H1 (cell line): ENCODE measurements around the gene ELMO1. TPM values are rescaled to one million over a fixed set of nuclear protein-coding genes. Genes with fewer than 3 reads are reported as not detected.

Experiments used
- CTCF ChIA-PET: fragments of 300-600 bp; sonication (Branson Sonifier 250); formaldehyde crosslinking; loops from one replicate; lab custom pipeline; 2021; ENCODE audit not compliant: partially characterized antibody; lab: Charles Lee
- POLR2A ChIA-PET: fragments of 300-600 bp; sonication (Branson Sonifier 250); formaldehyde crosslinking; loops from one replicate; lab custom pipeline; 2021; ENCODE audit warnings: inconsistent platforms; ENCODE audit not compliant: partially characterized antibody; lab: Charles Lee
- DNase-seq, 2 experiments: peaks; one replicate each; pipeline versions ENCODE4 v3.0.0 to v3.0.0-alpha.2; 2010 to 2022; ENCODE audit warnings: low spot score in 2 of 2, low read depth in 1 of 2, mixed read lengths in 1 of 2
- FAIRE-seq: peaks from 2 replicates; lab custom pipeline; 2011; peaks lifted over from hg19 to GRCh38; lab: Jason Lieb, UNC
- H2AFZ ChIP-seq: 2 replicates; pipeline ENCODE4 v1.8.1; 2012; ENCODE audit warnings: low read length, inconsistent platforms
- H2AK5ac ChIP-seq: 2 replicates; pipeline ENCODE4 v1.6.1; 2013; ENCODE audit warnings: low read depth, low read length
- H2BK120ac ChIP-seq: replicated peaks from 2 replicates; pipeline ENCODE3; 2013; ENCODE audit warnings: low read depth, low read length, inconsistent platforms
- H2BK12ac ChIP-seq: 2 replicates; pipeline ENCODE4 v1.6.1; 2013; ENCODE audit warnings: low read depth, low read length
- H2BK15ac ChIP-seq: 2 replicates; pipeline ENCODE4 v1.6.1; 2013; ENCODE audit warnings: low read length
- H2BK20ac ChIP-seq: 2 replicates; pipeline ENCODE4 v1.6.1; 2013; ENCODE audit warnings: low read length
- H2BK5ac ChIP-seq: 2 replicates; pipeline ENCODE4 v1.6.1; 2013; ENCODE audit warnings: low read depth, low read length
- H3K14ac ChIP-seq: 2 replicates; pipeline ENCODE4 v1.6.1; 2013; ENCODE audit warnings: inconsistent platforms; ENCODE audit not compliant: insufficient read length
- H3K18ac ChIP-seq: 2 replicates; pipeline ENCODE4 v1.6.1; 2013; ENCODE audit warnings: low read length; ENCODE audit errors: extremely low read depth
- H3K23ac ChIP-seq: 2 replicates; pipeline ENCODE4 v1.6.1; 2013; ENCODE audit warnings: inconsistent platforms; ENCODE audit not compliant: insufficient read length
- H3K23me2 ChIP-seq: 2 replicates; pipeline ENCODE4 v1.6.1; 2013; ENCODE audit warnings: low read depth, low read length
- H3K27ac ChIP-seq: 2 replicates; pipeline ENCODE4 v1.6.1; 2011; ENCODE audit warnings: low read depth, low read length, inconsistent platforms
- H3K27me3 ChIP-seq, 4 experiments: replicated peaks in 1 of 4; 1 replicate in 1 of 4; 2 replicates in 3 of 4; pipeline versions ENCODE4 v1.6.1 to v1.8.1; 2011 to 2013; ENCODE audit warnings: low read length in 3 of 4, mild to moderate bottlenecking in 3 of 4, inconsistent platforms in 2 of 4, mixed read lengths in 2 of 4, moderate library complexity in 1 of 4; ENCODE audit not compliant: control insufficient read depth in 3 of 4, insufficient read depth in 3 of 4; ENCODE audit errors: extremely low read depth in 1 of 4
- H3K36me3 ChIP-seq, 4 experiments: 2 replicates each; pipeline versions ENCODE4 v1.6.1 to v1.8.1; 2011 to 2013; ENCODE audit warnings: mild to moderate bottlenecking in 4 of 4, low read length in 3 of 4, moderate library complexity in 2 of 4, control low read depth in 1 of 4, inconsistent platforms in 1 of 4; ENCODE audit not compliant: insufficient read depth in 4 of 4, control insufficient read depth in 2 of 4
- H3K4ac ChIP-seq: replicated peaks from 2 replicates; pipeline ENCODE3; 2013; ENCODE audit warnings: low read length, low read depth, mixed read lengths, inconsistent platforms; ENCODE audit not compliant: insufficient read length
- H3K4me1 ChIP-seq, 4 experiments: replicated peaks in 1 of 4; 1 replicate in 1 of 4; 2 replicates in 3 of 4; pipeline versions ENCODE4 v1.6.1 to v1.8.1; 2011 to 2013; ENCODE audit warnings: low read length in 3 of 4, inconsistent platforms in 2 of 4, mixed read lengths in 1 of 4; ENCODE audit not compliant: insufficient read depth in 4 of 4, control insufficient read depth in 3 of 4
- H3K4me2 ChIP-seq, 2 experiments: 2 replicates each; pipeline versions ENCODE4 v1.6.1 to v1.8.1; 2011 to 2013; ENCODE audit warnings: low read depth in 2 of 2, low read length in 2 of 2, control low read depth in 1 of 2, inconsistent platforms in 1 of 2, mild to moderate bottlenecking in 1 of 2; ENCODE audit not compliant: insufficient read depth in 1 of 2
- H3K4me3 ChIP-seq, 4 experiments: fragments of 200-600, 300-600 bp in 1 of 4; sonication (generic), shearing (Covaris generic), sonication (Bioruptor Twin) in 1 of 4; 2 replicates each; pipeline versions ENCODE4 v1.5.1 to v1.8.1; 2011 to 2016; ENCODE audit warnings: low read length in 4 of 4, low read depth in 3 of 4, control low read depth in 2 of 4, inconsistent platforms in 2 of 4, mild to moderate bottlenecking in 2 of 4, mixed read lengths in 1 of 4, moderate library complexity in 1 of 4; ENCODE audit not compliant: insufficient read depth in 2 of 4; ENCODE audit errors: extremely low read depth in 1 of 4
- H3K56ac ChIP-seq: replicated peaks from 2 replicates; pipeline ENCODE3; 2013; ENCODE audit warnings: low read depth, mild to moderate bottlenecking, mixed read lengths, low read length, inconsistent platforms; ENCODE audit not compliant: insufficient read length
- H3K79me1 ChIP-seq: 2 replicates; pipeline ENCODE4 v1.6.1; 2013; ENCODE audit warnings: low read depth, low read length, control low read depth
- H3K79me2 ChIP-seq, 2 experiments: 2 replicates each; pipeline versions ENCODE4 v1.6.1 to v1.8.1; 2012 to 2013; ENCODE audit warnings: low read length in 2 of 2, mild to moderate bottlenecking in 2 of 2, inconsistent platforms in 1 of 2; ENCODE audit not compliant: insufficient read depth in 2 of 2, control insufficient read depth in 1 of 2
- H3K9ac ChIP-seq, 4 experiments: replicated peaks in 1 of 4; 1 replicate in 1 of 4; 2 replicates in 3 of 4; pipeline versions ENCODE4 v1.6.1 to v1.8.1; 2011 to 2013; ENCODE audit warnings: low read depth in 3 of 4, low read length in 3 of 4, control low read depth in 2 of 4, mild to moderate bottlenecking in 2 of 4, moderate library complexity in 2 of 4, inconsistent platforms in 1 of 4; ENCODE audit errors: extremely low read depth in 1 of 4
- H3K9me3 ChIP-seq, 2 experiments: 2 replicates each; pipeline versions ENCODE4 v1.6.1 to v1.8.1; 2012 to 2013; ENCODE audit warnings: mild to moderate bottlenecking in 2 of 2, moderate library complexity in 2 of 2, control low read depth in 1 of 2, inconsistent platforms in 1 of 2, low read depth in 1 of 2, low read length in 1 of 2, mixed read lengths in 1 of 2; ENCODE audit not compliant: insufficient read depth in 2 of 2
- H4K20me1 ChIP-seq, 2 experiments: replicated peaks in 1 of 2; 2 replicates each; pipeline versions ENCODE3 to v1.8.1; 2011 to 2013; ENCODE audit warnings: inconsistent platforms in 2 of 2, low read length in 2 of 2, mild to moderate bottlenecking in 1 of 2; ENCODE audit not compliant: insufficient read depth in 2 of 2, control insufficient read depth in 1 of 2
- H4K5ac ChIP-seq: 2 replicates; pipeline ENCODE4 v1.6.1; 2013; ENCODE audit warnings: low read length, low read depth, mixed read lengths, inconsistent platforms; ENCODE audit not compliant: insufficient read length
- H4K8ac ChIP-seq: 2 replicates; pipeline ENCODE4 v1.8.0; 2013; ENCODE audit warnings: mild to moderate bottlenecking, moderate library complexity, low read length, inconsistent platforms; ENCODE audit not compliant: insufficient read depth; ENCODE audit errors: extremely low read depth
- H4K91ac ChIP-seq: replicated peaks from 2 replicates; pipeline ENCODE3; 2013; ENCODE audit warnings: low read length, mixed read lengths, inconsistent platforms; ENCODE audit not compliant: insufficient read length
- ASH2L ChIP-seq: fragments of 200-600, 300-600 bp; sonication (generic); IDR thresholded peaks from one replicate; pipeline ENCODE4 v1.7.1; 2017; ENCODE audit warnings: low read length
- EP300 ChIP-seq, 2 experiments: IDR thresholded peaks; 1 replicate in 1 of 2; 2 replicates in 1 of 2; pipeline ENCODE4 v1.6.1; 2011 to 2012; ENCODE audit warnings: low read depth in 2 of 2, low read length in 2 of 2, mild to moderate bottlenecking in 2 of 2, borderline replicate concordance in 1 of 2, inconsistent platforms in 1 of 2, moderate library complexity in 1 of 2
- FOSL1 ChIP-seq: IDR thresholded peaks from 2 replicates; pipeline ENCODE4 v1.6.1; 2011; ENCODE audit warnings: mild to moderate bottlenecking, low read depth, low read length, moderate library complexity; ENCODE audit not compliant: insufficient read depth
- NANOG ChIP-seq: IDR thresholded peaks from 2 replicates; pipeline ENCODE4 v1.6.1; 2011; ENCODE audit warnings: low read length, low read depth, mild to moderate bottlenecking, inconsistent platforms; ENCODE audit not compliant: insufficient read depth, poor library complexity, severe bottlenecking
- SP1 ChIP-seq: IDR thresholded peaks from 2 replicates; pipeline ENCODE4 v1.6.1; 2011; ENCODE audit warnings: low read depth, low read length
- WGBS, 2 experiments: shearing (Covaris generic) in 1 of 2; methylation state at CpG; one replicate each; pipeline versions ENCODE4 v1.1.6 to v1.1.7; 2013 to 2015; ENCODE audit warnings: low lambda C conversion rate in 2 of 2, mixed read lengths in 2 of 2, inconsistent platforms in 1 of 2, low coverage in 1 of 2, missing lambda C conversion rate in 1 of 2; ENCODE audit not compliant: insufficient replicate concordance in 2 of 2, insufficient coverage in 1 of 2, insufficient read length in 1 of 2; ENCODE audit errors: extremely low coverage in 1 of 2, missing lambda C conversion rate in 1 of 2; 5-methylcytosine and 5-hydroxymethylcytosine counted together
- polyA plus RNA-seq, 7 experiments: library from polyadenylated mRNA; depleted of rRNA in 3 of 7; stranded (reverse) in 5 of 7; unstranded in 2 of 7; fragments of >200 nt in 5 of 7; fragments of 200-250 nt in 2 of 7; gene quantifications; 1 replicate in 5 of 7; 2 replicates in 1 of 7; 4 replicates in 1 of 7; pipeline versions ENCODE4 v1.2.1 to v1.2.3, GENCODE V29; 2011 to 2013; ENCODE audit warnings: missing spikeins in 2 of 7, mixed read lengths in 2 of 7
- total RNA-seq: library from RNA; stranded (reverse); fragmentation: NEBNext Ultra II Directional; extraction: Animal tissue kit (Norgen Biotek cat#: 25700); gene quantifications from 2 replicates; pipeline ENCODE4 v1.2.1, GENCODE V29; 2021

ELMO1 gene
- total and polyA plus RNA-seq, 2 of the 8 experiments (the other 6 are each of a cell fraction or from before 2014, with no cell fraction given), result 18.4 to 21.0 TPM

- Histone ChIP-seq H3K9me3 (no peaks in the 10 kb centered on the region), H2BK5ac (no peak overlapping the region), H4K5ac (no peak overlapping the region), H4K91ac (no peak overlapping the region), H4K8ac (no peak overlapping the region), H3K4me2 (no peak overlapping the region), H3K79me2 (no peaks in the 10 kb centered on the region), H2BK20ac (no peak overlapping the region; the same call in 1 of the 2 replicates), H3K56ac (no peak overlapping the region), H3K4me3 (no peak overlapping the region), H3K27ac (no peak overlapping the region), H3K27me3 (no peaks in the 10 kb centered on the region), H2AK5ac (no peak overlapping the region), H3K36me3 (no peaks in the 10 kb centered on the region), H3K14ac (no peak overlapping the region), H2BK12ac (no peak overlapping the region), H3K4ac (no peak overlapping the region), H2AFZ (no peak overlapping the region), H3K9ac (no peak overlapping the region), H4K20me1 (no peaks in the 10 kb centered on the region), H2BK15ac (no peak overlapping the region), H3K18ac (no peak overlapping the region), H3K23me2 (no peaks in the 10 kb centered on the region), H3K79me1 (no peaks in the 10 kb centered on the region), H2BK120ac (no peak overlapping the region), H3K4me1 (peaks cover 0 to 10% (median 2%) of the 10 kb centered on the region in 4 experiments; a peak in 4 of 7 replicates), H3K23ac (no peak overlapping the region)
- ChIA-PET CTCF (interaction anchor here (0.7 to 3.0 kb wide), 29 partner anchors 9 to 525 kb away, joined by 3 to 71 read pairs (median 5); no protein-coding TSS in a partner anchor), POLR2A (no interaction called here)
- TF ChIP-seq EP300 (IDR thresholded peaks at IDR 0.05; ENCODE audit: borderline replicate concordance in 1 of 2, low read depth in 2 of 2, low read length in 2 of 2), result no peak
- TF ChIP-seq FOSL1, result no peak
- no peak for TF ChIP-seq SP1
- TF ChIP-seq NANOG, result no peak
- no peak for TF ChIP-seq ASH2L
- no peak for FAIRE-seq
- WGBS, 2 experiments, result 93% methylated on average over 3 of the region's 3 CpGs; no CpG with 5 or more reads in 1 of the 2 experiments
- DNase-seq, result no peak
Measured at GRCh38 chr7:36966636-36967035, 482.0 kb downstream of the ELMO1 start.
